Liver (tissue), 9 donors: ENCODE measurements around the gene CPNE4. TPM values are rescaled to one million over a fixed set of nuclear protein-coding genes. Genes with fewer than 3 reads are reported as not detected.

Experiments
- DNase-seq: peaks from one replicate; pipeline ENCODE4 v3.0.0-alpha.2; 2017; ENCODE audit warnings: low spot score
- H3K27ac ChIP-seq, 2 donors: one replicate each; pipeline ENCODE4 v1.7.0; 2013; ENCODE audit warnings: inconsistent platforms in 2 of 2, low read length in 2 of 2, control low read depth in 1 of 2, low read depth in 1 of 2, mild to moderate bottlenecking in 1 of 2
- H3K27me3 ChIP-seq, 4 donors: one replicate each; pipeline versions ENCODE4 v1.6.1 to v1.7.0; 2013; ENCODE audit warnings: low read length in 3 of 4, inconsistent platforms in 1 of 4, mild to moderate bottlenecking in 1 of 4, moderate library complexity in 1 of 4; ENCODE audit not compliant: control insufficient read depth in 4 of 4, insufficient read depth in 4 of 4
- H3K36me3 ChIP-seq, 4 donors: one replicate each; pipeline versions ENCODE4 v1.6.1 to v1.7.0; 2013; ENCODE audit warnings: low read length in 3 of 4, mild to moderate bottlenecking in 3 of 4, low read depth in 1 of 4, moderate library complexity in 1 of 4; ENCODE audit not compliant: control insufficient read depth in 4 of 4, insufficient read depth in 3 of 4
- H3K4me1 ChIP-seq, 4 donors: one replicate each; pipeline versions ENCODE4 v1.6.1 to v1.7.0; 2013; ENCODE audit warnings: low read length in 3 of 4, mild to moderate bottlenecking in 3 of 4, moderate library complexity in 1 of 4; ENCODE audit not compliant: control insufficient read depth in 4 of 4, insufficient read depth in 4 of 4
- H3K4me3 ChIP-seq, 3 donors: one replicate each; pipeline versions ENCODE4 v1.6.1 to v1.7.0; 2013; ENCODE audit warnings: low read length in 3 of 3, control low read depth in 1 of 3, low read depth in 1 of 3, mild to moderate bottlenecking in 1 of 3
- H3K9ac ChIP-seq, 2 donors: one replicate each; pipeline ENCODE4 v1.7.0; 2013; ENCODE audit warnings: low read length in 2 of 2, mild to moderate bottlenecking in 2 of 2, moderate library complexity in 2 of 2, control low read depth in 1 of 2, low read depth in 1 of 2
- H3K9me3 ChIP-seq, 4 donors: one replicate each; pipeline versions ENCODE4 v1.6.1 to v1.7.0; 2013; ENCODE audit warnings: low read length in 3 of 4; ENCODE audit not compliant: control insufficient read depth in 4 of 4
- ATF3 ChIP-seq: IDR thresholded peaks from 2 replicates; pipeline ENCODE4 v1.6.1; 2016; ENCODE audit warnings: antibody characterized with exemption
- CTCF ChIP-seq: fragments of 150-350 bp; IDR thresholded peaks from 2 replicates; pipeline ENCODE4 v1.5.1; 2017; ENCODE audit warnings: improper control_type of control experiment, low read depth, low read length; ENCODE audit not compliant: missing input control
- FOXA1 ChIP-seq: IDR thresholded peaks from 2 replicates; pipeline ENCODE4 v1.6.1; 2016; ENCODE audit warnings: antibody characterized with exemption
- FOXA2 ChIP-seq: IDR thresholded peaks from 2 replicates; pipeline ENCODE4 v1.6.1; 2016; ENCODE audit warnings: antibody characterized with exemption
- GABPA ChIP-seq, 2 donors: IDR thresholded peaks in 1 of 2; conservative IDR thresholded peaks in 1 of 2; 2 replicates each; pipeline ENCODE4 v1.6.1; 2016; ENCODE audit warnings: antibody characterized with exemption in 2 of 2, mild to moderate bottlenecking in 1 of 2, moderate library complexity in 1 of 2
- HNF4A ChIP-seq, 2 donors: conservative IDR thresholded peaks; 2 replicates each; pipeline ENCODE4 v1.6.1; 2016; ENCODE audit warnings: antibody characterized with exemption in 2 of 2, mild to moderate bottlenecking in 2 of 2
- HNF4G ChIP-seq: IDR thresholded peaks from 2 replicates; pipeline ENCODE4 v1.6.1; 2016; ENCODE audit warnings: antibody characterized with exemption
- JUND ChIP-seq, 2 donors: IDR thresholded peaks; 2 replicates each; pipeline ENCODE4 v1.6.1; 2016; ENCODE audit warnings: antibody characterized with exemption in 2 of 2
- MAX ChIP-seq: IDR thresholded peaks from 2 replicates; pipeline ENCODE4 v1.6.1; 2016; ENCODE audit warnings: antibody characterized with exemption
- NR2F2 ChIP-seq: IDR thresholded peaks from 2 replicates; pipeline ENCODE4 v1.6.1; 2016; ENCODE audit warnings: antibody characterized with exemption
- RAD21 ChIP-seq, 2 donors: IDR thresholded peaks; 2 replicates each; pipeline ENCODE4 v1.6.1; 2016; ENCODE audit warnings: antibody characterized with exemption in 2 of 2, mild to moderate bottlenecking in 2 of 2
- REST ChIP-seq: IDR thresholded peaks from 2 replicates; pipeline ENCODE4 v1.6.1; 2016; ENCODE audit warnings: antibody characterized with exemption, mild to moderate bottlenecking
- RXRA ChIP-seq, 2 donors: IDR thresholded peaks; 2 replicates each; pipeline ENCODE4 v1.6.1; 2017 to 2018; ENCODE audit warnings: antibody characterized with exemption in 2 of 2, mild to moderate bottlenecking in 1 of 2
- SP1 ChIP-seq: IDR thresholded peaks from 2 replicates; pipeline ENCODE4 v1.6.1; 2018; ENCODE audit warnings: antibody characterized with exemption, mild to moderate bottlenecking
- TAF1 ChIP-seq: conservative IDR thresholded peaks from 2 replicates; pipeline ENCODE4 v1.6.1; 2016; ENCODE audit warnings: antibody characterized with exemption, mild to moderate bottlenecking
- YY1 ChIP-seq: IDR thresholded peaks from 2 replicates; pipeline ENCODE4 v1.6.1; 2016; ENCODE audit warnings: antibody characterized with exemption, mild to moderate bottlenecking
- ZBTB33 ChIP-seq: IDR thresholded peaks from 2 replicates; pipeline ENCODE4 v1.6.1; 2016; ENCODE audit warnings: antibody characterized with exemption
- WGBS: extraction: QIAGEN DNeasy Blood & Tissue Kit; methylation state at CpG from one replicate; pipeline ENCODE4 v1.1.7; 2013; 5-methylcytosine and 5-hydroxymethylcytosine counted together
- polyA plus RNA-seq, 2 donors: library from polyadenylated mRNA; stranded (reverse) in 1 of 2; unstranded in 1 of 2; fragments of 200-250 nt in 1 of 2; fragments of >200 nt in 1 of 2; fragmentation: Nextera tagmentation in 1 of 2; extraction: Ambion mirVana in 1 of 2; gene quantifications; one replicate each; pipeline versions ENCODE4 v1.2.1 to v1.2.3, GENCODE V29; 2013 to 2015
- total RNA-seq, 2 donors: library from RNA; depleted of rRNA; stranded (reverse); fragments of >200 nt; gene quantifications; one replicate each; pipeline ENCODE4 v1.2.3, GENCODE V29; 2014
- donor health status: healthy.
- donor health status: healthy.
- donor health status: healthy.
- donor health status: healthy.
- donor health status: healthy.

Gene CPNE4
- total and polyA plus RNA-seq, 4 donors = under 0.01 to 0.03 TPM; not detected in 2

GRCh38 chr3:131702146-131702545 is 332.7 kb downstream of the CPNE4 start:
- Histone ChIP-seq H3K9me3 (no peaks in the 10 kb centered on the region), H3K36me3 (no peaks in the 10 kb centered on the region), H3K27ac (no peak overlapping the region), H3K4me3 (no peak overlapping the region), H3K27me3 (peaks cover 0 to 2% (median 0%) of the 10 kb centered on the region in 4 donors), H3K4me1 (no peaks in the 10 kb centered on the region), H3K9ac (no peak overlapping the region)
- TF ChIP-seq REST = no peak
- TF ChIP-seq NR2F2 = no peak
- no peak for TF ChIP-seq ZBTB33
- TF ChIP-seq GABPA (IDR thresholded peaks at IDR 0.05 in 1 of 2, conservative IDR thresholded peaks at IDR 0.05 in 1 of 2) = no peak
- TF ChIP-seq TAF1 = no peak
- TF ChIP-seq RAD21 (IDR thresholded peaks at IDR 0.05) = no peak
- TF ChIP-seq JUND (IDR thresholded peaks at IDR 0.05) = no peak
- TF ChIP-seq CTCF = no peak
- no peak for TF ChIP-seq FOXA2
- TF ChIP-seq HNF4A (conservative IDR thresholded peaks at IDR 0.05) = no peak
- TF ChIP-seq RXRA (IDR thresholded peaks at IDR 0.05) = no peak
- no peak for TF ChIP-seq FOXA1
- TF ChIP-seq ATF3 = no peak
- no peak for TF ChIP-seq YY1
- TF ChIP-seq MAX = no peak
- no peak for DNase-seq
- WGBS = 70% methylated on average over 2 of the region's 2 CpGs

GRCh38 chr3:131701153-131701770 is 333.6 kb downstream of the CPNE4 start:
- DNase-seq = no peak
- Histone ChIP-seq H3K27me3 (peaks cover 0 to 3% (median 0%) of the 10 kb centered on the region in 4 donors), H3K9me3 (no peaks in the 10 kb centered on the region), H3K4me1 (no peaks in the 10 kb centered on the region), H3K36me3 (no peaks in the 10 kb centered on the region), H3K4me3 (no peak overlapping the region), H3K27ac (no peak overlapping the region), H3K9ac (no peak overlapping the region)
- 67% methylated on average over 2 of the region's 2 CpGs for WGBS
- TF ChIP-seq SP1 (no peak), HNF4A (conservative IDR thresholded peaks at IDR 0.05) (no peak), FOXA2 (no peak), REST (no peak), CTCF (no peak), RXRA (IDR thresholded peaks at IDR 0.05) (no peak), HNF4G (no peak), FOXA1 (no peak), TAF1 (no peak), GABPA (IDR thresholded peaks at IDR 0.05 in 1 of 2, conservative IDR thresholded peaks at IDR 0.05 in 1 of 2) (no peak), NR2F2 (no peak)
